Head of caudate nucleus (tissue), 42 donors: ENCODE results near the gene TPO.
"Not testable (repeated sequence)": the region's sequence is repeated elsewhere in the genome, so short reads cannot be mapped to it uniquely, and the experiment has no call there.

Source experiments
- DNase-seq, 42 donors: peaks; one replicate each; pipeline versions ENCODE4 v3.0.0 to v3.0.0-alpha.2; 2020 to 2021; ENCODE audit warnings: mixed read lengths in 7 of 42
- intact Hi-C: fragments of 100-400 bp; cut with DNase I; formaldehyde crosslinking; loops from one replicate; pipeline ENCODE4 v1.15.0; 2022

TPO gene

DNA sequence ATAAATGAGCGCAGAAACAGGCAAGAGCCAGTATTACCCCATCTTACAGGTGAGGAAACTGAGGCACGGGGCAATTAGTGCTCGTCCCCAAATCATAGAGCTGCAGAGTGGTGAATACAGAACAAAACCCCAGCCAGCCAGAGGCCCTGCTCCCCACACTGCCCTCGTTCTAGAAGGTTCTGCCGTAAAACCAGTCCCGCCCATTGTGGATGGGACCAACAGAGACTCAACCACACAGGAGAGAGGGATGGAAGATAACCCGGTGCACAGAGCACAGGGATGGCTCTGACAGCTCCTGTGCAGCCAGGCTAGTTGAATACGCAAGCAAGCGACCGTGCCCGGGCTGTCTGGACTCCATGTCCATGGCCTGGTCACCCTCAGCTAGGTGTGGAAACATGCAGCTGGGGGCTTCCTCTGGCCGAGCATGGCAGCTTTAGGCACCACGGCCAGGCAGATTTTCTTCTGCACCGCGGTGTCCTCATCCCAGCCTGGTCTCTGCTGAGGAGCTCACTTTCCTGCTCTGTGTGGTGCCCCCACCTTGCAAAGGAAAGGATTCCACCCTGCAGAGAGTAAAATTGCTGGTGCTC is 146.4 kb downstream of the TPO start:
- intact Hi-C loops, result no loop called here
- peak in 1 of 42 donors; percentile 6 for DNase-seq

DNA sequence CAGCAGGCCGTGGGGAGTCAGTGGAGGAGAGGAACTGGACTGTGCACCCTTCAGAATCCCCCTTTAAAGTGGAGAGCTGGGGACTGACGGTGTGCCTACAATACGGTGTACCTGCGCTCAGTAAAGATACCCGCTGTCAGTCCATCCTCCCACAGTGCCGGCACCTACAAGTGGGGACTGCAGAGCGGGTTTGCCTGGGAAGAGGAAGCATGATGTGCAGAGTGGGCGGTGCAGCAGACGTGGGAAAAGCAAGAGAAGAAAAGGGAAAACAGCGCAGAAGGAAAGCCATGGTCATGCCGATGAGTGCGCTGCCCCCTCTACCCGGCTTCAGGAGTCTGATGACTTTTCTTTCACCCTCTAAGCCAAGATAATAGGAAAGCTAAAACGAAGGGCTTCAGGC is 148.0 kb downstream of the TPO start:
- intact Hi-C loops, result no loop called here
- DNase-seq, result peak in 19 of 42 donors; percentile 23 to 76 (median 44)

DNA sequence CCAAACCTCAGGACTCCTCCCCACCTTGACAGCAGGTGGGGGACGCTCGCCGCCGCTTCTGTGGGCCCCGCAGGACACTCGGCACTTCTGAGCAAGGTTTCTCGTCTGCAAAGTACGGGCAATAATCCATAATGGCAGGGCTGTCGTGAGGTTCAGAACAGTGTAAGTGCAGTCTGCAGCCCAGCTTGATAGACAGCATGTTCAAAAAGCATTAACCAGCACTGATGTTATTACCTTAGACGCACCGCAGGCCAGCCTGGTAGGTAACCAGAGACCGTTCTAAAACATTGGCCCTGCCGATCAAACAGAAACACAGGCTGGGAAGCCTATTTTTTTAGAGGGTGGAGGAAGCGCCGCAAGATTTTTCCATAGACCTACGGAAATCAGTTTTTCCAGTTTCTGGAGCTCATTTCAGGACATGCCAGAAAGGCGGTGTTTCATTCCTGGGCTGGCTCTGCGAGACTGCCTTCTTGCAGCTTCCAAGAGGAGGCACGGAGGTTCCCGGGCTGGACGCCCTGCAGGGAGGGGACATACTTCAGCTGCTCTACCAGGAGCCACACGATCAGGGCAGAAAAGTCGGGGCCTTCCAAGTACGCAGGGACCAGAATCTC is 148.7 kb downstream of the TPO start:
- intact Hi-C loops, result no loop called here
- peak in 5 of 42 donors; percentile 6 to 31 (median 7) for DNase-seq

GRCh38 chr2:1563084-1563857 is 150.0 kb downstream of the TPO start:
- DNase-seq, result peak in 6 of 42 donors; percentile 5 to 31 (median 11)
- intact Hi-C loops, result no loop called here

GRCh38 chr2:1563943-1564891 is 151.0 kb downstream of the TPO start:
- intact Hi-C loops, result no loop called here
- peak in 5 of 42 donors; percentile 2 to 32 (median 15) for DNase-seq

DNA sequence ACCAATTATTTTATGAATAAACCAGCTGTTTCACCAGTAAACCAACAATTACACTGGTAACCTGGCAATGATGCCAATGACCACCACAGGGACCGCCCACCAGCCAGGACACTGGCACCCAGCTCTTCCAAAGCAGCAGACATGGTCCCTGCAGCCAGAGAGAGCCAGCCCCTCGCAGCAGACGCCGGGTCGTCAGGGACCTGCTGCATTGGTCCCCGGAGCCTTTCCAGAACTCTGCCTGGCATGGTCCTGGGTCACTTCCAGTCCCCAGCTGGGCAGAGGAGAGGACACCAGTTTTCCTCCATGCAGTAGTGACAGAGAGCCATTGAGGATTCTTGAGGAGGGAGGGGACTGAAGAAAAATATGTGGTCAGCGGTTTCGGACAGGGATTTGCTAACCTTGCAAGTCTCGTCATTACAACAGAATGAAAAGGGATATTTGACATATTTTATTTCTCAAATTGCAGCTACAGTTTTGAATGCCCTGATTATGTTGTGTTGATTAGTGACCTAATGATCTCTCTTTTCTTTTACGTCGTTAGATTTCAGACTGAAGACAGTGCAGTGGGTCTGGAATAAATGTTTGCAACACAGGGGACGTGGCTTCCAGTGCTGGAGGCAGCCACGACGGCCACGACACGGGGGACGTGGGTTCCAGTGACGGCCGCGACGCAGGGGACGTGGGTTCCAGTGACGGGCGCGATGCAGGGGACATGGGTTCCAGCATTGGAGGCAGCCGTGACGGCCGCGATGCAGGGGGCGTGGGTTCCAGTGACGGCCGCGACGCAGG is 154.5 kb downstream of the TPO start:
- intact Hi-C loops, result no loop called here

DNA sequence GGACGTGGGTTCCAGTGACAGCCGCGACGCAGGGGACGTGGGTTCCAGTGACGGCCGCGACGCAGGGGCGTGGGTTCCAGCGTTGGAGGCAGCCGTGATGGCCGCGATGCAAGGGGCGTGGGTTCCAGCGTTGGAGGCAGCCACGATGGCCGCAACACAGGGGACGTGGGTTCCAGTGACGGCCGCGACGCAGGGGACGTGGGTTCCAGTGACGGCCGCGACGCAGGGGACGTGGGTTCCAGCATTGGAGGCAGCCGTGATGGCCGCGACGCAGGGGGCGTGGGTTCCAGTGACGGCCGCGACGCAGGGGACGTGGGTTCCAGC is 155.0 kb downstream of the TPO start:
- peak in 2 of 42 donors; percentile 6 to 7 for DNase-seq
- intact Hi-C loops, result not testable (repeated sequence)

More for the DNA sequence above, 154.5 kb downstream of the TPO start:
- peak in 7 of 42 donors; percentile 4 to 30 (median 11) for DNase-seq

DNA sequence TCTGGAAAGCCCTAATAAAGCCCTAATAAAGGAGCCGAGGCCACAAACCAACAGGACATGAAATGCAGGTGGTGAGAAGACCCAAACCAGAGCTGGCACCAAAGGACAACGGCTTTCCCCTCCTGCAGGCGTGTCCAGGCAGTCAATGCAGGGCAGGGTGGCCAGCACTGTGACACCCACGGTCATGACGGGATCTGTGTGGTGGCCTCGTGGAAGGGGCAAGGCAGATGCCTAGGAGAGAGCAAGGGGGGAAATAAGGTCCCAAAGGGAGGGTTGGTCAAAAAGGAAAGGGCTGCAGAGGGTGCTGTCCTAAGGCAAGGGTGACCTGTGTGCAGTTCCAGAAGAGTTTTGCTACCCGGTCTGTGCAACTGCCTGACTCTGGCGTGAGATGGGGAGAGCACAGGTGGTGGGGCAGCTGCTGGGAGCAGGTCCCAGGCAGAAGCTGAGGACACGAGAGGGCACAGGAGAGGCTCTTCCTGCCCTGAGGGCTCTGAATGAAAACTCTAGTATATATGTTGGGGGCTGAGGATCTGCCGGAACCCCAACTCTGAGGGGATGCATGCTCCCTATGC is 156.7 kb downstream of the TPO start:
- intact Hi-C loops, result no loop called here

GRCh38 chr2:1571477-1572417 is 158.5 kb downstream of the TPO start:
- DNase-seq, result peak in 4 of 42 donors; percentile 2 to 28 (median 18)
- intact Hi-C loops, result no loop called here

More for the DNA sequence above, 156.7 kb downstream of the TPO start:
- peak in 7 of 42 donors; percentile 3 to 31 (median 7) for DNase-seq

DNA sequence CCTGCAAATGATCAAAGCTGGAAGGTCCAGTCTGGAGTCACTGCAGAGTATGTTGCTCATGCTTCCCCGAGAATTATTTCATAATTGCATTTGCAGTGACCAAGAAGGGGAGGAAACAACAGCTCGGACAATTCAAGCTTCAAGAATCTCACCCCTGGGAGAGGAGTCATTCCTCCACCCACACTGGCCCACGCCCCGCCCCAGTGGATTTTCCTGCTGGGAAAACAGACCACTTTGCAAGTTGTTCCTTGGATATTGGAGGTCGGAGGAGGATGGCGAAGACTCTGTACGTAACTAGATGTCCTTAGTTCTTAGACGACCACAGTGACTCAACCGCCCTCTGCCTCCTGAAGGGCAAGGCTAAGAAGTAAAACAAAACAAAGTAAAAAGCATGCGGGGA is 159.4 kb downstream of the TPO start:
- intact Hi-C loops, result no loop called here
- DNase-seq, result peak in 1 of 42 donors; percentile 32

DNA sequence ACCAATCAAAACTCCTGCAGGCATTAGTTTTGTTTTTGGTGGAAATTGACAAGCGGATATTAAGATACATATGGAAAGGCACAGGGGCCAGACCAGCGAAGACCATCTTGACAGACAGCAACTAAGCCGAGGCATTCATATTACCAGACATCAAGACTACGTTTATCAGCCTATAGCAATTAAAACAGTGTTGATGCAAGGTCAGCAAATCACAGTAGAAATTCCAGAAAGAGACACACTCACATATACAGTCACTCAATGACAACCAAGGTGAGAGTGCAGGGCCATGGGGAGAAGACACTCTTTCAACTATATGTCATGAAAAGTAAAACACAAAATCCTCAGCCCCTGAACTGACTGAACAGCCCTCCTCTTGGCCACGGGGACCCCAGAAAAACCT is 164.6 kb downstream of the TPO start:
- DNase-seq, result peak in 2 of 42 donors; percentile 4 to 15
- intact Hi-C loops, result no loop called here

DNA sequence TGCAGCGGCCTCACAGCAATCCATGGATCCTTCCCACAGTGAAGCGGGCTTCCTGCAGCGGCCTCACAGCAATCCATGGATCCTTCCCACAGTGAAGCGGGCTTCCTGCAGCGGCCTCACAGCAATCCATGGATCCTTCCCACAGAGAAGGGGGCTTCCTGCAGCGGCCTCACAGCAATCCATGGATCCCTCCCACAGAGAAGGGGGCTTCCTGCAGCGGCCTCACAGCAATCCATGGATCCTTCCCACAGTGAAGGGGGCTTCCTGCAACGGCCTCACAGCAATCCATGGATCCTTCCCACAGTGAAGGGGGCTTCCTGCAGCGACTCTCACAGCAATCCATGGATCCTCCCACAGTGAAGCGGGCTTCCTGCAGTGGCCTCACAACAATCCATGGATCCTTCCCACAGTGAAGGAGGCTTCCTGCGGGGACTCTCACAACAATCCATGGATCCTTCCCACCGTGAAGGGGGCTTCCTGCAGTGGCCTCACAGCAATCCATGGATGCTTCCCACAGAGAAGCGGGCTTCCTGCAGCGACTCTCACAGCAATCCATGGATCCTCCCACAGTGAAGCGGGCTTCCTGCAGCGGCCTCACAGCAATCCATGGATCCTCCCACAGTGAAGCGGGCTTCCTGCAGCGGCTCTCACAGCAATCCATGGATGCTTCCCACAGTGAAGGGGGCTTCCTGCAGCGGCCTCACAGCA is 168.1 kb downstream of the TPO start:
- intact Hi-C loops, result not testable (repeated sequence)
- peak in 1 of 42 donors; percentile 2 for DNase-seq

GRCh38 chr2:1581965-1582625 is 168.8 kb downstream of the TPO start:
- intact Hi-C loops, result no loop called here
- peak in 1 of 42 donors; percentile 22 for DNase-seq

- peak in 3 of 42 donors; percentile 3 to 31 (median 19) for DNase-seq
- intact Hi-C loops, result no loop called here
Measured at GRCh38 chr2:1582891-1583341, 169.7 kb downstream of the TPO start.

- intact Hi-C loops, result no loop called here
- DNase-seq, result peak in 5 of 42 donors; percentile 2 to 36 (median 16)
Measured at GRCh38 chr2:1584051-1584531, 170.8 kb downstream of the TPO start.
